NCI-H510A treated with DMSO at 0.1 percent for 48 hours (cell line): ENCODE measurements around the gene HIF1AN.
A peak's percentile ranks its signal among the peaks of the same experiment; 100 is the strongest.

ENCODE experiments used
- DNase-seq: peaks from one replicate; lab custom pipeline; 2025; lab: John Stamatoyannopoulos, UW

Gene HIF1AN

DNA sequence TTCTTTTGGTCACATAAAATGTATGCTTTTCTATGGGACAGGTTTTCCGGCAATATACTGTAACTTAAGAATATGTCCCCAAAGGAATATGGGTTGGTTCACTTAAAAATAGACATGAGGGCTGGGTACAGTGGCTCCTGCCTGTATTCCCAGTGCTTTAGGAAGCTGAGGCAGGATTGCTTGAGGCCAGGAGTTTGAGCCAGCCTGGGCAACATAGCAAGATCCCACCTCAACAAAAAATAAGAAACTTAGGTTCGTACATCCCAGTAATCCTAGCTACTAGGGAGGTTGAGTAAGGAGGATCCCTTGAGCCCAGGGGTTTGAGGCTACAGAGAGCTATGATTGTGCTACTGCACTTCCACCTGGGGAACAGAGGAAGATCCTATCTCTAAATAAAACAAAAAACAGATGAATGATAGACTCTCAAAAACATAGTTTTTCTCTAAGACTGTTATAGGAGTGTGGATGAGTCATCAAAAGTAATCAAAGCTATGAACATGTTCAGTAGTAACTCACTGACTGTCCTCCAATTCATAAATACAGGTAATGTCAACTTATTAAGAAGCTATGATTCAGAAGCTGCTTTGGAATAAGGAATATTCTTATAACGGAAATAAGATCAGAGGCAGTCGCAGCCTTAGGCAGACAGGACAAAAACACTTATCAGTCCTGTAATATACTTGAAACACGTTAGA is 13.5 kb upstream of the HIF1AN start:
- DNase-seq: no peak

DNA sequence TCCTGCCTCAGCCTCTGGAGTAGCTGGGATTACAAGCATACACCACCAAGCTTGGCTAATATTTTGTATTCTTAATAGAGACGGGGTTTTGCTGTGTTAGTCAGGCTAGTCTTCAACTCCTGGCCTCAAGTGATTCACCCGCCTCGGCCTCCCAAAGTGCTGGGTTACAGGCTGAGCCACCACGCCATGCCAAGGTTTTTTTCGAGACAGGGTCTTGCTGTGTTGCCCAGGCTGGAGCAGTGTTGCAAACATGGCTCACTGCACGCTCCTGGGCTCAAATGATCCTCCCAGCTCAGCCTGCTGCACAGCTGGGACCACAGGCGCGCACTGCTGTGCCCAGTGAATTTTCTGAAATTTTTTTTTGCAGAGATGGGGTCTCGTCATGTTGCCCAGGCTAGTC is 12.8 kb upstream of the HIF1AN start:
- no peak for DNase-seq

DNA sequence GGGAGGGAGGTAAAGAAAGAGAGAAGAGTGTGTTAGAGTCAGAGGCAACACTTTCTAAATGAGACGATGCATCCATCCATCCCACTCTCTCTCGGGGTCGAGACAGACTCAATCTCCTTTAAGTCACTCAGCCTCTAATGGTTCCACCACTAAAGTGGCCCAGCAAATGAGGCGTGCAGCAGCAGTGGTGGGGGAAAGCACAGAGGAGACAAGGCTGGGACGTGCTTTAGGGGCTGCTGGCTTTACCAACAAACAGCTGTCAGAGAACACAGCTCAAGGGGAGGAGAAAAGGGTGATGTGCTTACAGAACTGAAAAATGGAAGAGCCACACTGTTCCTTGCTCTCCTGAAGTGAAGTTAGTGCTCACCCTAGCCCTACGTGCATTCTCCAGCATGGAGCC is 11.5 kb upstream of the HIF1AN start:
- DNase-seq: no peak

DNA sequence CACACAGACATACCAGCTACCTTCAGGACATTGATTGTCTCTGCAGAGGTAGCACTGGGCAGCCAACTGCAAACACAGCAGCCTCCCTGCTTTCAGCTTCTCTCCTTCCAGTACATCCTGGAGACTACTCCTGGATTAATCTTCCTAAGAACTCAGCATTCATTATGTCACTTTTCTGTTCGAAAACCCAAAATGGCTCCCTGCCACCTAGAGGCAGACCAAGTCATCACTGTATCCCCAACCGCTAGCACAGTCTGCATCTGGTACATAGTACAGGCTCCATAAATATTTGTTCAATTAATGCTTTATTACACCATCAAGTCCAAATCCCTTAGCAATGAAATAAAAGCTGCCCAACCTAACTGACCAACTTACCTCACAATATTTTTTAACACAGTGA is 11.1 kb upstream of the HIF1AN start:
- no peak for DNase-seq

DNA sequence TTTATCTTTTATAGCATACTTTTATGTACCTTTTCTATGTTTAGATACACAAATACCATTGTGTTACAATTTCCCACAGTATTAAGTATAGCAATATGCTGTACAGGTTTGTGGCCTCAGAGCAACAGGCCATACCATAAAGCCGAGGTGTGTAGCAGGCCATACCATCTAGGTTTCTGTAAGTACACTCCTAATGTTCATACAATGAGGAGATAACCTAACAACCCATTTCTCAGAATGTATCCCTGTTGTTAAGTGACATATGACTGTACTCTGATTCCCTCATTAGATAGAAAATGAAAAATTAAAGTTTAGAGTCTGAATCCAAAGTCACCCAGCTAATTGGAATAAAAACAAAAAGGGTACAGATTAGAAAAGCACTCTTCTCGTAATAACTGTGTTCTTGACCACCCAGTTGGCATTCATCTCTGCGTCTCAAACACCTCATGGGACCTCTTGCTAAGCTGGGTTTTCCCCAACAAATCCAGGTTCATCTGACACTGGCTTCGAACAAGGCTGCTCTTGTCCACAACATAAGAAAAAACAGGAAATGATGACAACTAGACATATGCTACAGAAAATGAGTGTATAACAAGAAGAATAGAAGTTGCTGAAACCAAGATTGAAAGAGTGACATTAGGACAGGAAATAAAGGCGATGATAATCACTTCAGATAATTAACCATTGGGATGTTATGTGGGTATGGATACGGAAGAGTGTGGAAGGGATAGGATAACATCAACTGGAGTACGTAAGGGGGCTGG is 7.4 kb upstream of the HIF1AN start:
- no peak for DNase-seq

DNA sequence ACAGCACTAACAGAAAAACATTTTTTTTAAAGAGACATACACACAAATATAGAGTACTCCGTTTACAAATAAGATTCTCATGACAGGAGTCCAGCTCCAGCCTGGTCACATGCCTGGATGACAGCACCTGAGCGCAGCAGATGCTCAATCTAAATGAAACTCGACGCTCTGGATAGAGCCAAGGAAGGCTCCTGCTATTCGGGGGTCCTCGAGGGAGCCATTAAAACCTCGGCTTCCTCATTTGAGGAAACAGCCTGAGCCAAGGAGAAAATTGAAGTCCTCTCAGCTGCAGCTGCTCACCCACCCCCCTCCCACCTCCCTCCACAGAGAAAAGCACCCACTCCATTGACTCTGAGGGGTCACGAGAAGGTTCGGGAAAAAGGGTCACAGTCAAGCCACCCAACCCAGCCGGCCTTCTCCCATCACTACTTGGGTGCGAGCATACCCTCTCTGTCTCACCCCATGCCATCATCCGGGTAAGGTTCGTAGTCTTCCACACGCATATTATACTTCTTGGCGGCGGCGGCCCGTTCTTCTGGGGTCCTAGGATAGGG is 6.7 kb upstream of the HIF1AN start:
- DNase-seq: no peak

DNA sequence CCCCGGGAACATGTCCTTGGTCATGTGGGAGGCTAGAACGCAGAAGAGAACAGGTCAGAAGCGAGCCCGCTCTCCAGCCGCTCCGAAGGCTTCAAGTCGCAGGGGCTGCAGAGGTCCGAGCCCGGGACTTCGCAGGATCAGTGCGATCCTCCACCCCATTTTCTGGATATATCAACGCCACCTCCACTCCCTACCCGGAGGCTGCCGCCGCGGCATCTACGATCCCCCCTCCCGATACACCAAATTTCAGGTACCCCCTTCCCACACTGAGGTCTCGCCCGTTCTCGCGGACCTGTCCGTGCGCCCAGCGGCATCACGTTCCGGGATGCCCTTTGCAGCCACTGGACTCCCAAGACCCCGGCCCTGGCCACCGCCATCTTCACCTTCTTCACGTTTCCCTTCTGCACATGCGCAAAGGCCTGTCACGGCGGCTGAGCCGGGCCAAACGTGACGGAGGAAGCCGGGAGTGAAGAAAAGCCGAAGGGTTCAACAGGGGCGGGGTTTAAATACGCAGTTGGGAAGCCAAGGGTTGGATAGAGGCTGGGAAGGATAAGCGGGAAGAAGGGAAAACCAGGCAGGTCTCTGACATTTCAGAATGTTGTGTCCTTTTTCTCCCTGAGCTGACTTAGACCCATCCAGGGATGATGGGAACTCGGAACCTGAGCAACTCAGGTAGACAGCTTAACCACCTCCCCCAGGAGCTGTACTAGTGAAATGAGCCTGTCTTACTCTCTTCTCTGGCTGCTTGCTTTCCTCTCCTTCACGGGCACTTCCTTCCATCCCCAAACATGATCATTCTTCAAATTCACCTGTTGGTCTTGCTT is 6.1 kb upstream of the HIF1AN start, which contains the start of gene NDUFB8:
NDUFB8 (minus strand) TSS at position 397 of the 824 bp plus-strand sequence; CDS start at position 377, 20 bp downstream.
- DNase-seq: peak; percentile 78

DNA sequence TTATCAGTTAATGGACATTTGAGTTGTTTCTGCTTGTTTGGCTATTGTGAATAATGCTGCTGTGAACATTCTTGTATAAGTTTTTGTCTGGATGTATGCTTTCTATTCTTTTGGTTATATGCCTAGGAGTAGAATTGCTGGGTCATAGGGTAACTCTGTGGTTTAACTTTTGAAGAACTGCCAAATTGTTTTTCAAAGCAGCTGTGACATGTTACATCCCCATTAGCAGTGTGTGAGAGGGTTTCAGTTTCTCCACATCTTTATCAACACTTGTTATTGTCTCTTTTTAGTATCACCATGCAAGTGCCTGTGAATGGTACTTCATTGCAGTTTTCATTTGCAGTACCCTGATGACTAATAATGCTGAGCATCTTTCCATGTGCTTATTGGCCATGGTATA is 4.0 kb upstream of the HIF1AN start:
- no peak for DNase-seq

DNA sequence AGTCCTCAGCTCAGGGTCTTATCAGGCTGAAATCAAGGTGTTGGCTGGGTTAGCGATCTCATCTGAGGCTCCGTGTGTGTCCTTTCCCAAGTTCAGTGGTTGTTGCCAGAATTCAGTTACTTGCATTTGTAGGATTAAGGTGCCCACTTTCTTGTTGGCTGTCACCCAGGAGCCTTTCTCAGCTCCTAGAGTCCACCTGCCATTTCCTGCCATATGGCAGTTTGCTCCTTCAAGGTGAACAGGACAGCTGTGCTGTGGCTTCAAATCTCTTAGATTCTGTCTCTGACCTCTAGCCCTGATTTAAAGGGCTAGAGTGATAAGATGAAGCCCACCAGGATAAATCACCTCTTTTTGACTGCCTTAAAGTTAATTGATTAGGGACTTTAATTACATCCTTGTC is 1.0 kb upstream of the HIF1AN start:
- DNase-seq: no peak

DNA sequence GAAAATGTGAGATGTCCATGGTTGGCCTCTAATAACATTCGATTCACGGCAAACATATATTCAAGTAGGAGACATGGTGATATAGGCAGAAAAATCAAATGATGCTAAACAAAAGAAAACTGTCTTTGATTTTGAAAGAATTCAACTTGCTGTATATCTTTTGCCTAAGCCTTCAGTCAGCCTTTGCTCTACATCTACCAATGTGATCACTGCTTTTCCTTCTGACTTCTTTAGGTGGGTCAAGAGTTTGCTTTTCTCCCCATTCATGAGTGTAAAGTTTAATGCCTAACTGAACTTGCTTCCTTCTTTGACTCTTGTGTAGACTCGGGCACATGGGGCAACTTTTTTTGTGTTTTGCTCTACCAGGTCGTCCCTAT is 417 bp upstream of the HIF1AN start:
- DNase-seq: peak; percentile 84

DNA sequence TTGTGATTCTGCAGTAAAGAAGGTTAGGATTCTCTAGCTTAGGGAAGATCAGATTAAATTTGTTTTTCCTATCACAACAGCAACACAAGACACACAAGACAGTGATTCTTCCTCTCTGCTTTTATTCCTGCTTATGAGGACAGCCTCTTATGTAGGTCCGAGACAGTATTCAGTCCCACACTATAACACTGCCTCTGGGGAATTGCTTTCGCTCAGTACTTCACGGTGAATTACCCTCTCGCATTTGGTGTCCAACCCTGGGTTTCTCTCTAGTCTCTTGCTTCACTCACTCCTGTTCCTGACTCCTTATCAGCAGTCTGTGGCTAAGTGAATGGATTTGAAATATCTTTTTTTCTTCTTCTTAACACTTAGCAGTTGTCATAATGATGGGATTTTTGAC is 1.7 kb downstream of the HIF1AN start:
- DNase-seq: no peak

DNA sequence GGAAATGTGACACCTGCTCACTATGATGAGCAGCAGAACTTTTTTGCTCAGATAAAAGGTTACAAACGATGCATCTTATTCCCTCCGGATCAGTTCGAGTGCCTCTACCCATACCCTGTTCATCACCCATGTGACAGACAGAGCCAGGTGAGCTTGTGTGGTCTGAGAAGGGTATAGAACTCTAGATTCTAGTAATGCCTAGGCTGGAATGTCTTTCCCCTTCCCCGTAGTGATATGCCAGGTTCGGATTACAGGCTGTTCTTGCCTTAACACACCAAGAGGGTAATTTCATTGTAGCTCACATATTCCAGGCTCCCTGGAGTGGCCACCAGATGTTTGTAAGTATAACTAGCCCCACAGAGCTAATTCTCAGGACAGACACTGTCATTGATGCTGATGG is 9.2 kb downstream of the HIF1AN start:
- no peak for DNase-seq

DNA sequence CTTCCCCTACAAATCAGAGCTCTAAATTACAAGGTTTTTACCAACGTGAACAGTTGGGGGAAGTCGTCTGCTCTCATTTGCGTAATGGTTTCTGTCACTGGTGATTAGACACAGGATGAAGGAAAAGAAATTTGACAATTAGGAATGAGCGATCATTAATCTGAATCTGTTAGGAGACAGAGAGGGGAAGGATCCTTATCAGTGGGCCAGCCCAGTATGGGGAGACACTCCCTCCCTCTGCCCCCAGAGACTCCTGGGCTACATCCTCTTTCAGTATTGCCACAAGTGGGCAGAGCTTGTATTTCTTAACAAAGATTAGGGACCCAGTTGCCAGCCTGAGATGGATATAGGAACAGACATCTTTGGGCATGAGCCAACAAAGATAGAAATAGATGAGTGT is 15.5 kb downstream of the HIF1AN start:
- no peak for DNase-seq

DNA sequence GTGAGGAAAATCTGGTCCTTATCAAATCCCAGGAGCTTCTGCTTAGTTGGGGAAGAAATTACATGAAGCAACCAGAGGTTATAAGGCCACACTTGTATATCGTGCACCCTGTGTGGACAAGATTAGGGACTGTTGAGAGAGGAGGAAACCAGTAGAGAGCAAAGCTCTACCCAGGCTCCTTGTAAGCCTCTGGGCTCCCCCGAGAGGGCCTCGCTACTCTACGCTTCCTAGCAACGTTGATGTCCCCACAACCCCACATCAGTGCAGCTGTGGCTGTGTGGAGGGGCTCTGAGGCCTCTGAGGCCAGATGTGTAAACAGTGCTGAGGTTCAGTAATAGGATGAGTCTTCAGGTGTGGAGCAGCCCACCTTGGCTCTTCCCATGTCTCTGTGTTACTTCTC is 16.0 kb downstream of the HIF1AN start:
- no peak for DNase-seq

DNA sequence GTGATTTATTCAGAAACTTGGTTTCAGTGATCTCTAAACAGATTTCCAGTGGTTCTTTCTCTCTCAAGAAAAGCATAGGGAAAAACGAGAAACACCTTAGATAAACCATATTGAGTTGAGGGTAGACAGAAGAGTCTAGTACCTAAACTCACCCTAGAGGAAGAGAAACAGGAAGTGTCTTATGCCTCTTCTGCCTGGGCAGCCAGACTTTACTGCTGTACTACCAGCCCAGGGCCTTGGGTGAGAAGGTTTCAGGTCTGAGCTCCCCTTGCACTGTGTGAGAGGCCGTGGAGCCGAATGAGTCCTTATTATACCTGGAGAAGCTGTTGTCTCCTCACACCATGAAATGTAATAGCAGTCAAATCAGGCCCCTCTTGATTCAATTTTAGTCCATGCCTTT is 18.2 kb downstream of the HIF1AN start:
- DNase-seq: no peak

DNA sequence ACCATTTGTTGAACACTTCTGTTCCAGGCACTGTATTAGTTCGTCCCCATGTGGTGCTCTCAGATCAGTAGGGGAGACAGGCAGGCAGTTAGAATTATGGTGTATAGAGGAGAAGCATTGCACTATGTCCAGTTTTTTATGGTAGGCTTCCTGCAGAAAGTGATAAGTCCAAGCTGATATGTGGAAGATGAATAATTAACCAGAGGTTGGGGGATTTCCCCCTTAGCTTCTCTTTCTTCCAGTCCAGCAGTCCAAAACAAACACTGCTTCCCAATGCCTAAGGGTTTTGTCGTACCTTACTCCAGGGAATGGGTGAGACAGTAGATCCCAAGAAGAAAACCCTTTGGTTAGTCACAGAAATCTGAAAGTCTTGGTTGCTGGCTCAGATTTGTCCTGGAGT is 19.2 kb downstream of the HIF1AN start:
- DNase-seq: no peak

DNA sequence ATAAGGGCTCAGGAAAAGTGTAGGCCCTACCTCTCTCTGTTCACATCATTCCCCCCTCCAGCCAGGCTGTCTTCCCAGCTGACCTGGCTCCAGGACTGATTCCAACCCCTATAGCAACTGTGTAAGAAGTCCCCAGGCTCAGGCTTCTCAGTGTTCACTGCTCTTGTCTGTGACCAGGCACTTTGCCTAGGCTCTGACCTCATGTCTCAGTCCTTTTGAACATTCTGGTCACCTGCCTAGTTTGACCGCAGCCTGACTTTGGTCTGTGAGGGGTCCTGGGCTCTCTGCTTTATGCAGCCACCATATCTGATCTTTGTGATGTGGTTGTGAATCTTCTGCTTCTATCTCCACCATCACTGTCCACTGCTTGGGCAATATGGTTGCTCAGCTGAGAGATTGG is 24.5 kb downstream of the HIF1AN start:
- no peak for DNase-seq

DNA sequence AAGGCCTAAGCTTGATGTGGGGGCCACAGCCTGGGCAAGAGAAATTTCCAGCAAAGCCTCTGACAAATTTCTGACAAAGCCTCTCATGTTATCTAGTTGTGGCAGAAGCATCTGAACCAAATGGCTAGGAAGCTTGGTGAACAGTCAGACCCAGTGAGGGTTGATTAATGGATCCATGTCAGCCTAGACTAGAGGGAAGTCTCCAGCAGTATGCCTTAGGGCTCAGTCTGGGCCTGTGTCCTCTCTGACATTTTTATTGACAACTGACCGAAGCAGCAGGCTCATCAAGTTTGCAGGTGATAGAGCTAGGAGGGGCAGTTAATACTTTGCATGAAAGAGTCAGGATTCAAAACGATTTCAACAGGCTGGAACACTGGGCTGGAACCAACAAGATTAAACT is 25.3 kb downstream of the HIF1AN start:
- no peak for DNase-seq

DNA sequence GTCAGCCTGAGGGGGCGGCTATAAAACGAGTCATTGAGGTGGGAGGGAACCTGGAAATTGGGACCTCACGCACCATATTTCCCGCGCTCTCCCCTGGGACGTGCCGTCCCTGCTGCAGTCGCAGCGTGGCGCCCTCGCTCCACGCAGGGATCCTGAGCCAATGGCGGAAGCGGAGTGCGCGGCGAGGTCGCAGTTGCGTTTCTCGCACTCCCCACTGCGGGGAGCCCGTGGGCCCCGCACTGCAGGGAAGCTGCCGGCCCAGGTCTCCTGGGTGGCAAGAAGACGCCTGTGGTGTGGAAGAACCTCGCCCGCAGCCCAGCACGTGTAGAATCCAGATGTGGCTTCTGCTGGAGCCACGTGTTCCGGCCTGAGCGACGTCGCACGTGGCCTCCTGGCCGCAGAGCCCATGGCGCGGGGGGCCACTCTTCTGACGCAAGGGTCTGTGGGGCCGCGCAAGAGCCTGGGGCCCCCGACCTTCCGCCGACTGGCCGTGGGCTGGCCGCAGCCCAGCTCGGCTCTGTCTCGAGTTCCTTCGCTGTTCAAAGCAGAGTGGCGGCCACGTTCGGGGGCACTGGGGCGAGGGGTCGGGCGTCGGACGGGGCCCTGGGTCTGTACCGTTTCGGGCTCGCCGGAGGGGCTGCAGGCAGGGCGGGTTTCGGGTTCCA is 26.4 kb downstream of the HIF1AN start:
- no peak for DNase-seq

DNA sequence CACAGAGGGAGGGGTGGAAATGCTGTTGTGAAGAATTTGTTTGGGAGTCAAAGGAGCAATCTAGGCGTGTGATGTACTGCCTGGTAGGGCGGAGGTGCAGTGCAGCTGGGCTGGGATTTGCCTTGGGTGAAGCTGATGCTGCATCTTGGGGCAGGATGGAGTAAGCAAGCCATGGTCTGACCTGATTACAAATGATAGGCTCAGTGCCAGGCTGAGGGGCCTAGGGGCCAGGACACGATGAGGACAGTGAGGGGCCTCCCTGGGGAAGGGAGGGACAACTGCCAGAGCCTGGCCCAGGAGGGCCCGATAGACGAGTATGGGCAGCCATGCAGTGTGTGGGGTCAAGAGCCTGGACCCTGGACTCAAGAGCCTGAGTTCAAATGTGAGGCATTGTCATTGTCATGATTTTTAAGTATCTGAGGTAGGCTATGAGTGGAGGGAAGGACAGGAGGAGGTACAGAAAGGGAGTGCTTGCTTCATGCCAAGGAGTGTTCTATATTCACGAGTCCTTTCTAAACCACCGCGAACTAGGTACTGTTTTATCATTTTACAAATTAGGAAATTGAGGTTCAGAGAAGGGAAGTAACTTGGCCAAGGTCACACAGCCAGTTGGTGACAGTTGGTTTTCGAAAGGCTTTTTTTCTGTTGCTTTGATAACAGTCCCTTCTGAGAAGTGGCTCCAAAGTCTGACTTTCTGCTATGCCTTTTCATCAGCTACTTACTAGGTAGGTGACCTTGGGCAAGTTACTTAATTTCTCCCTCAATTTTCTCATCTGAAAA is 29.7 kb downstream of the HIF1AN start:
- DNase-seq: no peak

DNA sequence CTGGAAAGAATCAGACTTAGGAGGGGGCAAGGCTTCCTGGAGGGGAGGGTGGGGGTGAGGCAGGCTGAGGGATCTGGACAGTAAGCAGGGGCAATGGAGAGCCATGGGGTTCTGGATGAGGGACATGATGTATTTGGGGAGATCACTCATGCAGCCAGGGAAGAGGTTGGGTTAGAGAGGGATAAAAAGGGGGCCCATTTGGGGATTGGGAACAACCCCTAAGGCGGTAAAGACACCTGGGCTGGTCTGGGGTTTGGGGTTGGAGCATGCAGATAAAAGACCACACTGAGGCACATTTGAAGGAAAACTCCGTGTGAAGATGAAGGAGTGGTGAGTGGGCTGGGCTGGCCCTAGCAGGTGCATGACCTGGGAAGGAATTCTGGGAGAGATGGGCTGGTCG is 30.8 kb downstream of the HIF1AN start:
- no peak for DNase-seq
